Fibroblast of mammary gland (primary cell): ENCODE results near the gene FBXL20.
"Not testable (repeated sequence)": the region's sequence is repeated elsewhere in the genome, so short reads cannot be mapped to it uniquely, and the experiment has no call there.

ENCODE experiments used
- DNase-seq: peaks from one replicate; pipeline ENCODE4 v3.0.0-alpha.2; 2010; ENCODE audit warnings: low read depth
- H3K4me3 ChIP-seq: 2 replicates; pipeline ENCODE4 v1.5.1; 2011; ENCODE audit warnings: low read depth, mild to moderate bottlenecking, low read length, moderate library complexity; ENCODE audit not compliant: control insufficient read depth
- CTCF ChIP-seq: conservative IDR thresholded peaks from 2 replicates; pipeline ENCODE4 v1.5.1; 2011; ENCODE audit warnings: low read depth, low read length, inconsistent platforms; ENCODE audit not compliant: control insufficient read depth, insufficient read depth

The FBXL20 gene

GRCh38 chr17:39401412-39402243 lies at the start of gene FBXL20:
Gene FBXL20, minus strand, starts transcription at chr17:39401626. Its CDS starts 224 bp downstream, at chr17:39401402.
- DNase-seq, result peak; percentile 84
- TF ChIP-seq CTCF, result no peak
- H3K4me3 ChIP-seq, result peak within 1 kb of the TSS; percentile 82

GRCh38 chr17:39450847-39451581 lies 49.6 kb upstream of the FBXL20 start, which contains the start of gene MED1:
Gene MED1, minus strand, starts transcription at chr17:39451263. Its CDS starts 201 bp downstream, at chr17:39451062.
- peak; percentile 99 for DNase-seq
- TF ChIP-seq CTCF, result no peak
- H3K4me3 ChIP-seq, result peak within 1 kb of the TSS; percentile 83

GRCh38 chr17:39450051-39450450 lies 48.6 kb upstream of the FBXL20 start:
- peak overlapping the region; percentile 83 for H3K4me3 ChIP-seq
- peak; percentile 16 for DNase-seq
- TF ChIP-seq CTCF, result no peak

GRCh38 chr17:39447561-39447960 lies 46.1 kb upstream of the FBXL20 start:
- no peak for TF ChIP-seq CTCF
- H3K4me3 ChIP-seq, result no peak overlapping the region
- no peak for DNase-seq

GRCh38 chr17:39443326-39443725 lies 41.9 kb upstream of the FBXL20 start:
- TF ChIP-seq CTCF, result no peak
- no peak for DNase-seq
- H3K4me3 ChIP-seq, result no peak overlapping the region

- DNase-seq, H3K4me3 ChIP-seq: not testable (repeated sequence)
Measured at GRCh38 chr17:39439868-39440267, 38.4 kb upstream of the FBXL20 start.

- no peak for DNase-seq
- no peak for TF ChIP-seq CTCF
- no peak overlapping the region for H3K4me3 ChIP-seq
Measured at GRCh38 chr17:39429600-39429999, 28.2 kb upstream of the FBXL20 start.
